ENCODE data around the gene ATP5F1B. TPM values are rescaled to one million over a fixed set of nuclear protein-coding genes. Genes with fewer than 3 reads are reported as not detected.
A peak's percentile ranks its signal among the peaks of the same experiment; 100 is the strongest.

Gene ATP5F1B
- polyA plus RNA-seq, 1 of the 3 experiments (the other 2 are of a cell fraction), result 762 TPM

DNA sequence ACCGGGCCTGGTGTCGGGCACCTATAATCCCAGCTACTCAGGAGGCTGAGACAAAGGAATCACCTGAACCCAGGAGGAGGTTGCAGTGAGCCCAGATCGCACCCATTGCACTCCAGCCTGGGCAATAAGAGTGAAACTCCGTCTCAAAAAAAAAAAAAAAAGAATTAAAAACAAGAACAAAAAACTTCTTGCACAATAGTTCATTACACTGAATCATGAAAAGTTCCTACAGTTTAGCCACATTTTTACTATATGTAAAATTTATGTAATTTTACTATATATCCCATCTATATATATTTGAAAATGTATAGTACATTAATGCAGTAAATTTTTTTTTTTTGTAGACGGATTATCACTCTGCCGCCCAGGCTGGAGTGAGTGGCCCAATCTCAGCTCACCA, 4.6 kb downstream of the ATP5F1B start:
- Histone ChIP-seq H3K4me3 (ENCODE audit: low read depth in 2 of 2, low read length in 1 of 2) (no peak overlapping the region), H3K27ac (ENCODE audit: low read depth in 2 of 2, low read length in 1 of 2) (no peak overlapping the region), H3K36me3 (replicated peaks in 1 of 2; ENCODE audit: control insufficient read depth in 1 of 2, insufficient read depth in 2 of 2, low read length in 1 of 2) (peaks cover 53 to 71% of the 10 kb centered on the region in 2 experiments), H3K79me2 (ENCODE audit: insufficient read depth) (peaks cover 45% of the 10 kb centered on the region), H3K4me1 (ENCODE audit: control insufficient read depth in 1 of 2, insufficient read depth in 2 of 2, low read depth in 1 of 2, low read length in 1 of 2) (peaks cover 10 to 14% of the 10 kb centered on the region in 2 experiments), H3K9me2 (no peaks in the 10 kb centered on the region), H3K9me3 (no peaks in the 10 kb centered on the region), H2AFZ (ENCODE audit: low read depth) (no peak overlapping the region), H3K9ac (no peak overlapping the region), H3F3A (replicated peaks; ENCODE audit: insufficient read depth) (peaks cover 48% of the 10 kb centered on the region), H3K27me3 (ENCODE audit: insufficient read depth) (no peaks in the 10 kb centered on the region), H3K4me2 (no peak overlapping the region), H4K20me1 (ENCODE audit: insufficient read depth) (peaks cover 19% of the 10 kb centered on the region)
- TF ChIP-seq, protein P1, sequence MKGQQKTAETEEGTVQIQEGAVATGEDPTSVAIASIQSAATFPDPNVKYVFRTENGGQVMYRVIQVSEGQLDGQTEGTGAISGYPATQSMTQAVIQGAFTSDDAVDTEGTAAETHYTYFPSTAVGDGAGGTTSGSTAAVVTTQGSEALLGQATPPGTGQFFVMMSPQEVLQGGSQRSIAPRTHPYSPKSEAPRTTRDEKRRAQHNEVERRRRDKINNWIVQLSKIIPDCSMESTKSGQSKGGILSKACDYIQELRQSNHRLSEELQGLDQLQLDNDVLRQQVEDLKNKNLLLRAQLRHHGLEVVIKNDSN (IDR thresholded peaks at IDR 0.05; ENCODE audit: borderline replicate concordance, low read depth), result no peak
- no peak for TF ChIP-seq EZH2phosphoT487 (IDR thresholded peaks at IDR 0.05; ENCODE audit: borderline replicate concordance, low read depth)
- no peak for TF ChIP-seq FOSL2 (IDR thresholded peaks at IDR 0.05; ENCODE audit: borderline replicate concordance, low read depth)
- TF ChIP-seq, protein P2, sequence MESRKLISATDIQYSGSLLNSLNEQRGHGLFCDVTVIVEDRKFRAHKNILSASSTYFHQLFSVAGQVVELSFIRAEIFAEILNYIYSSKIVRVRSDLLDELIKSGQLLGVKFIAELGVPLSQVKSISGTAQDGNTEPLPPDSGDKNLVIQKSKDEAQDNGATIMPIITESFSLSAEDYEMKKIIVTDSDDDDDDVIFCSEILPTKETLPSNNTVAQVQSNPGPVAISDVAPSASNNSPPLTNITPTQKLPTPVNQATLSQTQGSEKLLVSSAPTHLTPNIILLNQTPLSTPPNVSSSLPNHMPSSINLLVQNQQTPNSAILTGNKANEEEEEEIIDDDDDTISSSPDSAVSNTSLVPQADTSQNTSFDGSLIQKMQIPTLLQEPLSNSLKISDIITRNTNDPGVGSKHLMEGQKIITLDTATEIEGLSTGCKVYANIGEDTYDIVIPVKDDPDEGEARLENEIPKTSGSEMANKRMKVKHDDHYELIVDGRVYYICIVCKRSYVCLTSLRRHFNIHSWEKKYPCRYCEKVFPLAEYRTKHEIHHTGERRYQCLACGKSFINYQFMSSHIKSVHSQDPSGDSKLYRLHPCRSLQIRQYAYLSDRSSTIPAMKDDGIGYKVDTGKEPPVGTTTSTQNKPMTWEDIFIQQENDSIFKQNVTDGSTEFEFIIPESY (IDR thresholded peaks at IDR 0.05; ENCODE audit: borderline replicate concordance, low read depth), result no peak
- TF ChIP-seq SIN3A (IDR thresholded peaks at IDR 0.05; ENCODE audit: borderline replicate concordance, low read depth, low read length), result no peak
- TF ChIP-seq JUND (IDR thresholded peaks at IDR 0.05), result no peak
- TF ChIP-seq, protein P3, sequence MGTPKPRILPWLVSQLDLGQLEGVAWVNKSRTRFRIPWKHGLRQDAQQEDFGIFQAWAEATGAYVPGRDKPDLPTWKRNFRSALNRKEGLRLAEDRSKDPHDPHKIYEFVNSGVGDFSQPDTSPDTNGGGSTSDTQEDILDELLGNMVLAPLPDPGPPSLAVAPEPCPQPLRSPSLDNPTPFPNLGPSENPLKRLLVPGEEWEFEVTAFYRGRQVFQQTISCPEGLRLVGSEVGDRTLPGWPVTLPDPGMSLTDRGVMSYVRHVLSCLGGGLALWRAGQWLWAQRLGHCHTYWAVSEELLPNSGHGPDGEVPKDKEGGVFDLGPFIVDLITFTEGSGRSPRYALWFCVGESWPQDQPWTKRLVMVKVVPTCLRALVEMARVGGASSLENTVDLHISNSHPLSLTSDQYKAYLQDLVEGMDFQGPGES (IDR thresholded peaks at IDR 0.05; ENCODE audit: low read depth, low read length), result no peak
- no peak for TF ChIP-seq RAD21 (IDR thresholded peaks at IDR 0.05; ENCODE audit: low read length)
- no peak for TF ChIP-seq TEAD4 (IDR thresholded peaks at IDR 0.05; ENCODE audit: borderline replicate concordance, insufficient read depth)
- no peak for TF ChIP-seq TCF12 (IDR thresholded peaks at IDR 0.05)
- WGBS (ENCODE audit: low lambda C conversion rate), result 94% methylated on average over 6 of the region's 6 CpGs
- no peak for DNase-seq
- ChIA-PET POLR2A (interaction anchor here (0.6 kb wide), 1 partner anchor 8 kb away, joined by 3 read pairs; no protein-coding TSS in a partner anchor), CTCF (interaction anchor here (0.8 kb wide), 1 partner anchor 602 kb away, joined by 3 read pairs; no protein-coding TSS in a partner anchor)

DNA sequence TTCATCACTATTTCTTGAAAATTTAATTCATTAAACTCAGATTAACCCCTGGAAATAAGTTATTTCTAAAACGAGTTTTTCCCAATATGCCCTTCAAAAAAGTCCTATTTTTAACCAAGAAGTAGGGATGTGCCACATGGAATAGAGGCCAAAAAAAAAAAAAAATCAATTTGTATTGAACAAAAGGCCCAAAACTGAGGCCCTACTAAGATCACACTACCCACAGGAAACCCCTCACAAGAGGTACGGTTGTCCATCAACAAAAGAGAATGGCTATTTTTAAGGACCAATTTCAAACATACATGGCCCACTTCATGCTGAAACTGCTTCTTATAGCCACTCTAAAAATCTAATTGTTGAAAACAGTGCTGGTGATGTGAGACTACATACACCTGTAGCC, 8.2 kb downstream of the ATP5F1B start:
- peak overlapping the region; percentile 94 to 96 for H3K27ac ChIP-seq (ENCODE audit: low read depth in 2 of 2, low read length in 1 of 2)
- peaks cover 12% of the 10 kb centered on the region for H4K20me1 ChIP-seq (ENCODE audit: insufficient read depth)
- H3K27me3 ChIP-seq (ENCODE audit: insufficient read depth), result no peaks in the 10 kb centered on the region
- POLR2A ChIA-PET, result no interaction called here
- no peak for DNase-seq
- peak overlapping the region; percentile 61; the same call in 1 of the 2 replicates for H2AFZ ChIP-seq (ENCODE audit: low read depth)
- no peak for TF ChIP-seq NFIC (IDR thresholded peaks at IDR 0.05; ENCODE audit: borderline replicate concordance)
- TF ChIP-seq, protein P4, sequence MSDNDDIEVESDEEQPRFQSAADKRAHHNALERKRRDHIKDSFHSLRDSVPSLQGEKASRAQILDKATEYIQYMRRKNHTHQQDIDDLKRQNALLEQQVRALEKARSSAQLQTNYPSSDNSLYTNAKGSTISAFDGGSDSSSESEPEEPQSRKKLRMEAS (IDR thresholded peaks at IDR 0.05; ENCODE audit: low read depth), result no peak
- CTCF ChIA-PET, result no interaction called here
- H3K79me2 ChIP-seq (ENCODE audit: insufficient read depth), result peaks cover 45% of the 10 kb centered on the region
- H3F3A ChIP-seq (replicated peaks; ENCODE audit: insufficient read depth), result peaks cover 48% of the 10 kb centered on the region
- peak overlapping the region; percentile 53; the same call in 1 of the 2 replicates for H3K9ac ChIP-seq
- no peaks in the 10 kb centered on the region for H3K9me3 ChIP-seq
- no peak overlapping the region for H3K4me3 ChIP-seq (ENCODE audit: low read depth in 2 of 2, low read length in 1 of 2)
- 54% methylated on average over 2 of the region's 2 CpGs for WGBS (ENCODE audit: low lambda C conversion rate)
- H3K9me2 ChIP-seq, result no peaks in the 10 kb centered on the region
- peaks cover 35 to 52% of the 10 kb centered on the region in 2 experiments for H3K36me3 ChIP-seq (replicated peaks in 1 of 2; ENCODE audit: control insufficient read depth in 1 of 2, insufficient read depth in 2 of 2, low read length in 1 of 2)
- H3K4me1 ChIP-seq (ENCODE audit: control insufficient read depth in 1 of 2, insufficient read depth in 2 of 2, low read depth in 1 of 2, low read length in 1 of 2), result peaks cover 18 to 37% of the 10 kb centered on the region in 2 experiments
- H3K4me2 ChIP-seq, result peak overlapping the region; percentile 98; the same call in 1 of the 2 replicates
